ENCODE data around the gene KLHDC7B.

- no peak for TF ChIP-seq CTCF (IDR thresholded peaks at IDR 0.05)
- TF ChIP-seq POLR2A (IDR thresholded peaks at IDR 0.05), result no peak
Measured at GRCh38 chr22:50506611-50507420, 38.9 kb upstream of the KLHDC7B start.

Measured in adrenal gland (tissue), 5 donors.